GM12865 (cell line): ENCODE results near the gene WNT8B.
A peak's percentile ranks its signal among the peaks of the same experiment; 100 is the strongest.

ENCODE experiments used
- DNase-seq: peaks from one replicate; pipeline ENCODE4 v3.0.0; 2010; ENCODE audit warnings: low read depth
- H3K4me3 ChIP-seq: 2 replicates; pipeline ENCODE4 v1.5.1; 2011; ENCODE audit warnings: mild to moderate bottlenecking, low read depth, low read length, control low read depth
- CTCF ChIP-seq: IDR thresholded peaks from 2 replicates; pipeline ENCODE4 v1.5.1; 2011; ENCODE audit warnings: low read length, control low read depth, low read depth, inconsistent platforms; ENCODE audit not compliant: insufficient read depth; ENCODE audit errors: missing control alignments

WNT8B gene

GRCh38 chr10:100462709-100463108, at the start of gene WNT8B:
TSS of gene WNT8B (plus strand) at chr10:100463009. CDS start at chr10:100463169, 160 bp downstream.
- no peak for DNase-seq
- H3K4me3 ChIP-seq: no peak within 1 kb of the TSS
- TF ChIP-seq CTCF: no peak

GRCh38 chr10:100413173-100413572, 49.6 kb upstream of the WNT8B start:
- no peak overlapping the region for H3K4me3 ChIP-seq
- TF ChIP-seq CTCF: no peak
- DNase-seq: no peak

- DNase-seq: no peak
- TF ChIP-seq CTCF: no peak
- no peak overlapping the region for H3K4me3 ChIP-seq
These were observed 42.8 kb upstream of the WNT8B start for GRCh38 chr10:100419911-100420449.

- no peak overlapping the region for H3K4me3 ChIP-seq
- no peak for TF ChIP-seq CTCF
- no peak for DNase-seq
These were observed 35.4 kb upstream of the WNT8B start for GRCh38 chr10:100427374-100427773.

- peak; percentile 95 for DNase-seq
- peak; percentile 97 for TF ChIP-seq CTCF
- no peak overlapping the region for H3K4me3 ChIP-seq
These were observed 29.3 kb upstream of the WNT8B start for GRCh38 chr10:100433253-100434240.

GRCh38 chr10:100436255-100436654, 26.6 kb upstream of the WNT8B start:
- no peak overlapping the region for H3K4me3 ChIP-seq
- no peak for TF ChIP-seq CTCF
- no peak for DNase-seq
